Coronary artery (tissue), 2 donors: ENCODE results near the gene KRTAP10-1.

Experiments used
- DNase-seq: peaks from one replicate; pipeline ENCODE4 v3.0.0-alpha.2; 2017; ENCODE audit warnings: low spot score
- H3K27ac ChIP-seq, 2 donors: fragments of 200-600 bp; sonication (generic); one replicate each; pipeline ENCODE4 v1.5.1; 2016 to 2019
- H3K4me3 ChIP-seq: fragments of 200-600 bp; sonication (generic); 2 replicates; pipeline ENCODE4 v1.5.1; 2016; ENCODE audit warnings: mild to moderate bottlenecking, moderate library complexity
- TF ChIP-seq, protein P1 (sequence below): fragments of 200-600 bp; sonication (generic); IDR thresholded peaks from one replicate; pipeline ENCODE4 v1.5.1; 2019; ENCODE audit warnings: antibody characterized with exemption

The KRTAP10-1 gene

DNA sequence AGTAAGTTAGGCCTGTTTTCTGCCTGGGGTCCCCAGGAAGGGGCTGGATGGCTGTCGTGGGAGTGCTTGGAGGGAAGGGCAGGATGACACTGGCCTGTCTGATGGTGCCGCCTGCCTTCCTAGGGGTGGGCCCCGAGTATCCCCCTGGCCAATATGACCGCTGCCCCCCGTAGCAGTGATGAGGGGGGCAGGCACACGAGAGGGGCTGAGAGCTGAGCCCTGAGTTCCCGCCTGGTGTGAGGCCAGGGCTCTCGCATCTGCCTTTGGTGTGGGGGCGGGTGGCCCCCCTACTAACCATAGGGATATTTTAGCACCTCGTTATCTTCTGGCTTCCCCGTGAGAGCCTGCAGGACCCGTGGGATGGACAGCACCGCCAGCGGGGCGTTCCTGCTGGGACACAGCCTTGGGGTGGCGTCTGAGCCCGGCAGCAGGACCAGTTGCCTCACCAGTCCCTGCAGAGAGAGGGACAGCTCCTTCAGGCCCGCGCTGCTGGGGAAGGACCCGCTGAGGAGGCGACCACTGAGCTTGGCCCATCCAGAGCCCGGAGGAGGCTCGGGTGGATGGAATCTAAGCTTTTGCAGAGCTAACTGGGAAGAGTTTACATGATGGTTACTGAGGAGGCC is 10.4 kb downstream of the KRTAP10-1 start:
- no peak overlapping the region for H3K4me3 ChIP-seq
- no peak overlapping the region for H3K27ac ChIP-seq
- DNase-seq: no peak
- TF ChIP-seq, protein P1, sequence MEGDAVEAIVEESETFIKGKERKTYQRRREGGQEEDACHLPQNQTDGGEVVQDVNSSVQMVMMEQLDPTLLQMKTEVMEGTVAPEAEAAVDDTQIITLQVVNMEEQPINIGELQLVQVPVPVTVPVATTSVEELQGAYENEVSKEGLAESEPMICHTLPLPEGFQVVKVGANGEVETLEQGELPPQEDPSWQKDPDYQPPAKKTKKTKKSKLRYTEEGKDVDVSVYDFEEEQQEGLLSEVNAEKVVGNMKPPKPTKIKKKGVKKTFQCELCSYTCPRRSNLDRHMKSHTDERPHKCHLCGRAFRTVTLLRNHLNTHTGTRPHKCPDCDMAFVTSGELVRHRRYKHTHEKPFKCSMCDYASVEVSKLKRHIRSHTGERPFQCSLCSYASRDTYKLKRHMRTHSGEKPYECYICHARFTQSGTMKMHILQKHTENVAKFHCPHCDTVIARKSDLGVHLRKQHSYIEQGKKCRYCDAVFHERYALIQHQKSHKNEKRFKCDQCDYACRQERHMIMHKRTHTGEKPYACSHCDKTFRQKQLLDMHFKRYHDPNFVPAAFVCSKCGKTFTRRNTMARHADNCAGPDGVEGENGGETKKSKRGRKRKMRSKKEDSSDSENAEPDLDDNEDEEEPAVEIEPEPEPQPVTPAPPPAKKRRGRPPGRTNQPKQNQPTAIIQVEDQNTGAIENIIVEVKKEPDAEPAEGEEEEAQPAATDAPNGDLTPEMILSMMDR: no peak

DNA sequence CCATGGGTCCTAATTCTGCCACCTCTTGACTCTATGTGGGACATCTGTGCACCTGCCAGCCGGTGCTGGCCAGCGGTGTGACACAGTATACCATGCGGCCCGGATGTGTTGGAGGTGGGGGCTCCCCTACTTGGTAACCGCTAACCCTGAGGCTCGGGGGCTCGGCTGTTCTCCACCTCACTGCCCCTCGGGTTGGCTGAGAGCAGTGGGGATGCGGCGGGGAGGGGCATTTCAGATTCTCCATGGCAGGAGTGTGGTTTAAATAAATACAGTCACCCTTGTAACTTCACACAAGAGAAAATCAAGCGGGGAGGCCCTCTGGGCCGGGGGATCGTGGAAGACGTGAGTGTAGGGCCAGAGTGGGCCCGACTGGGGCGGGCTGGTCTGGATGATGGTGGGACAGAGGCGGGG is 11.0 kb downstream of the KRTAP10-1 start:
- no peak overlapping the region for H3K27ac ChIP-seq
- H3K4me3 ChIP-seq: no peak overlapping the region
- TF ChIP-seq, protein P1: no peak
- DNase-seq: no peak

DNA sequence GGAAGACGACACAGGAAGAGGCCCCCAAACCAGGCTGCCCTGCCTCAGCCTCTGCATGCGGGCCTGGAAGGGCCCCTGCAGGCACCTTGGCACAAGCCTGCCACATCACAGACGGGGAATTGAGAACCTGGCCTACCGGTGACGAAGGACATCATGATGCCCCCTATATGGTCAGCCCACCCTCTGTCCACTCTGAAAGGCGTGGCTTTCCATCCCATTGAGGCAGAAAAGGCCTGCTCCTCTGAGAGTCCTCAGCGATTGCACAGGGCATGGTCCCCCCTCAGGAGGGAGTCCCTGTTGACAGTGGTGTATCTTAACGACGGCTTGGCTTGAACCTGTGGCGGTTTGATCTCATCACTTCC is 11.4 kb downstream of the KRTAP10-1 start:
- DNase-seq: no peak
- TF ChIP-seq, protein P1: no peak

DNA sequence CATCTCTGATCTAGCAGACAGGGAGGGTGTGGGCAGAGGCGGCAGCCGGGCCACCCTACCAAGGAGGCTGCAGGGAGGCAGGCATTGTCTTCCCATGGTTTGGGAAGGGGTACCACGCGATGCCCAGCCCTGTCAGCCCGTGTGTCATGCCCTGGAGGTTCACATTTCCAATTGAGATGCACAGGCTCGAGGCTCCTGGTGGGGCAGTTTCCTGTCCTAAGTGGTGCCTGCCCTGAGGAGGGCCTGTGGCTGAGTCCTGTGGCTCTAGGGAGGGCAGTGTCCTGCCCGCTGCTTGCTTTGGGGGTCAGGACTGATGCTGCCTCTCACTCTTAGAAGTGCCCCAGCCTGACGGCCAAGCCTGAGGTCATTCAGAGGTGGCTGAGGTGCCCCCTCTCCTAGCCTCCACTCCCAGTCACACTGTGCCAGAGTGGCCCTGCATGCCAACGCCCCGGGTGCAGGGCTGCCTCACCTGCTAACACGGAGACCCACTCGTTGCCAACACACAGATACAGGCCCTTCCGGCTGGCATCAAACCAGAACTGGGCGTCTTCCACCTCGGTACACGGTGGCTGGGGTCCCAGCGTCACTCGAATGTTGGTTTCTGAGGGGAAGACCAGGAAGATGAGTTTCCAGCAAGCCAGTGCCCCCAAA is 11.9 kb downstream of the KRTAP10-1 start:
- Histone ChIP-seq H3K4me3 (no peak overlapping the region), H3K27ac (no peak overlapping the region)
- TF ChIP-seq, protein P1: no peak
- no peak for DNase-seq

More for the DNA sequence above, 11.4 kb downstream of the KRTAP10-1 start:
- Histone ChIP-seq H3K27ac (no peak overlapping the region), H3K4me3 (no peak overlapping the region)

DNA sequence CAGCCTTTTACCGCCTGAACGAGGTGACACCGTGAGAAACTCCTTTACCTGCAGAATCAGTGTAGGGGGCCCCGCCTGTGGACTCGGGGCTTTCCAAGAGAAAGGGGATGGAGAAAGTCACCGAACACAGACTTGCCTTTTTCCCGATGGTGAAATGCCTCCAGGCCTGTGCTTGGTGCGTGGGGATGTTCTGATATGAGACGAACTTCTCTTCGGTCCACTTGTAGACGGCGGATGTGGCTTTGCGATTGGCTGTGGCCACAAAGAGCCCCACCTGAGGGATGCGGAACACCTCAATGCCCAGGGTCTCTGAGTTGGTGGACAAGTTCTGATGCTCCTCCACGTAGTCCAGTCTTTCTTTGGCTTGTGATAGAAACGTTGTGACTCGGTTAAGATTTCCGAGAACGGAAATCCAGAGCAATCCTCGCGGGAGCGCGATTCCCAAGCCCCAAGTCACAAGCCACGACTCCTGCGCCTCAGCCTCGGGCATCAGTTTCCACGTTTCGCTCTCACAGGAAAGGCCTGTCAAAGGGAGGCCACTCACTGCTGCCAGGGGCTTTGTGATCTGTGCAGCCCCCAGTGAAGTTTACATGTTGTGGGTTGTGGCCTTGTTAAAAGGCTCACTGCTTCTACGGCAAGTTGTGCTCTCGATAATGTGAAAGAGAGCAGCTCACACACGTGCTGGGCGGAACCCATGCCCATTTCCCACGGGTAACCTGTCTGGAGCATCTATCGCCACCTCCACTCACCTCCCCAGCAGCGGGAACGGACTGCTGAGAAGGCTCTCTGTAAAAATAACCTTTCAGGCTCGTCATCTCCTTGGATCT is 12.6 kb downstream of the KRTAP10-1 start:
- no peak for DNase-seq
- TF ChIP-seq, protein P1: no peak

DNA sequence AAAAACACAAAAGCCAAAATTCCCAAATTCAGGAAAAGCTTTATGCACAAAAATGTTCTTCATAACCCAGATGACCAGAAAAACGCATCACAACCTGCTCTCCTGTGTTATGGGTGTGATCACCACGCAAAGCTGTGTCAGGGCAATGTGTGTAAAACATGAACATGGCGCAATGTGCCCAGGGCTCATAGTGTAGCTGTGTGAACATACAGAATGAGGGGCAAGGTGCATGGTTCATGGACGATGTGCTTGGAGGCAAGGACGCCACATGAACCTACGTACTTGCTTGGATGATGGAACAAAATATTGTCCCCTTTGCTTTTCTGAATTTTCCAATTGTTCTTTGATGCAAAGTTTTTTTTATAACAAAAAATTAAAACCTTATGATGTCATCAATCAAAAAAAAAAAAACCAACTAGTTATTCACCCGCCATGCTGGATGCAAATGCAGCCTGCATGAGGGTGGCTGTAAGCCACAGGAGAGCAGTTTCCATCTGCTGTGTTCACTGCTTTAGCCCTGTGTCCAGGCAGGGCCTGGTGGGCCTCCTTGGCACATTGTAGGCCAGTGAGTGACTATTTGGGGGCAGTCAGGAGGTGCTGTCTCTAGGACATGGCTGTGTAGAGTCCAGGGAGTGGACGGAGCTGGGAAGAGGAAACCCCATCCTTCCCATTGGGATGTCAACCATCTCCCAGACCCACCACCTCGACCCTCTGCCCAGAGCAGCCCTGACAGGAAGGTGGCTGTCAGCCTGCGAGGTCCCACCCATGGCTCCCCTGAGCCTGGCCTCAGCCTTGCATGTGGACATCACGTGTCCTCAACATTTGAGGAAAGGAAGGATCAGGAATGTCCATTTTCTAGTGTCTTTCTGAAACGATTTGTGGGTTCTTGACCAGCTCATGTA is 13.6 kb downstream of the KRTAP10-1 start:
- DNase-seq: no peak
- Histone ChIP-seq H3K27ac (no peak overlapping the region), H3K4me3 (no peak overlapping the region)
- TF ChIP-seq, protein P1: no peak

More for the DNA sequence above, 12.6 kb downstream of the KRTAP10-1 start:
- Histone ChIP-seq H3K27ac (no peak overlapping the region), H3K4me3 (no peak overlapping the region)
